Measurements from ENCODE around the gene STMN1.

DNA sequence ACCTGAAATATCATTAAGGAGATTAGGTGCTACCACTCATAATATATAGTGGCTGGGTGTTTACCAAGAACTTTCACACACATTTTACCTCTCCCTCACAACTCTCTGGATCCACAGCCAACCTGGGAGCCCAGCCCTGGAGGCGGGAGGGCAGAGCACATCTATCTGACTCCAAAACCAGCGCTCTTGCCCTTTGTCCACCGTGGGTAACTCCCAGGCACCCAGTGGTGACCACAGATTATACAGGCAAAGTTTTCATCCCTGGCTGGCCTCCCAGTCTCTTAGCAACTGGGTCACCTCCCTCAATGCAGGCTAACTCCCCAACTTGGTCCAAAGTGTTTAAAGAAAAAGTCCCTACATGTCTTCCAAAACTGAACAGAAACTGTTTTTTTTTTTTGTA is 33.1 kb downstream of the STMN1 start:
- TF ChIP-seq, protein P1, sequence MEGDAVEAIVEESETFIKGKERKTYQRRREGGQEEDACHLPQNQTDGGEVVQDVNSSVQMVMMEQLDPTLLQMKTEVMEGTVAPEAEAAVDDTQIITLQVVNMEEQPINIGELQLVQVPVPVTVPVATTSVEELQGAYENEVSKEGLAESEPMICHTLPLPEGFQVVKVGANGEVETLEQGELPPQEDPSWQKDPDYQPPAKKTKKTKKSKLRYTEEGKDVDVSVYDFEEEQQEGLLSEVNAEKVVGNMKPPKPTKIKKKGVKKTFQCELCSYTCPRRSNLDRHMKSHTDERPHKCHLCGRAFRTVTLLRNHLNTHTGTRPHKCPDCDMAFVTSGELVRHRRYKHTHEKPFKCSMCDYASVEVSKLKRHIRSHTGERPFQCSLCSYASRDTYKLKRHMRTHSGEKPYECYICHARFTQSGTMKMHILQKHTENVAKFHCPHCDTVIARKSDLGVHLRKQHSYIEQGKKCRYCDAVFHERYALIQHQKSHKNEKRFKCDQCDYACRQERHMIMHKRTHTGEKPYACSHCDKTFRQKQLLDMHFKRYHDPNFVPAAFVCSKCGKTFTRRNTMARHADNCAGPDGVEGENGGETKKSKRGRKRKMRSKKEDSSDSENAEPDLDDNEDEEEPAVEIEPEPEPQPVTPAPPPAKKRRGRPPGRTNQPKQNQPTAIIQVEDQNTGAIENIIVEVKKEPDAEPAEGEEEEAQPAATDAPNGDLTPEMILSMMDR (IDR thresholded peaks at IDR 0.05): no peak
- TF ChIP-seq POLR2A (IDR thresholded peaks at IDR 0.05): no peak

Data from lower leg skin (tissue), 3 donors.